Subcutaneous adipose tissue (tissue), 4 donors: ENCODE data around the gene WT1. TPM values are rescaled to one million over a fixed set of nuclear protein-coding genes. Genes with fewer than 3 reads are reported as not detected.

ENCODE experiments used
- total RNA-seq, 4 donors: library from RNA; depleted of rRNA; stranded (reverse); fragments of >200 nt; gene quantifications; one replicate each; pipeline ENCODE4 v1.1.0, GENCODE V29; 2016
- TF ChIP-seq, protein P1 (sequence below): fragments of 450-650 bp; IDR thresholded peaks from one replicate; pipeline ENCODE4 v1.5.1; 2016; ENCODE audit warnings: low read depth, mild to moderate bottlenecking, control low read depth, antibody characterized with exemption, moderate library complexity

The WT1 gene
- total RNA-seq, 4 donors from 2014 or later, result 0.82 TPM; not detected in 3

DNA sequence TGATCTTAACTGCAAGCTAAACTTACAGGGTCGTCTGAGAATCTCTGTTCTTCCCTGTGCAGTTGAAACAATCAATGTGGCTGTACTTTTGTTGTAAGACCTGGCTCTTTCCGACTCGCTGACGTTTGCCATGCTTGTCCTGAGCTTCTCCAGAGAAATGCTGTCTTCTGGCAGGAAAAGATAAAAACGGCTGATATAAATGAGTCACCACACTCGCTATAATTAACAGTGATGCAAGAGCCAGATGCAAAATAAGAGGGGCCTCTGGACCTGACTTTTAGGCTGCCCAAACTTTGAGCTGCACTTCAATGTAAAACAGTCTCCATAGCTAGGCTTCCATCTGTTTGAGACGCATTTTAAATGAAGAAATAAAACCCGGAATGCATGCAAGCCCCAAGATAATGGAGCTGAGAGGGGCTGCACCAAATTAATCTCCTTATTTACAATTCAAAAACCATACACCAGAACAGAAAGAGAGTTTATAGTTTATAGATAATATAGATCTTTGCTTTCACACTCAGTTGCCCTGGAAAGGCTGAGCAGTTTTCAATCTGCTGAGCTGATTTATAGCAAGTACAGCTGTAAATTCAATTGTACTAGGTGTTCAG, 48.5 kb downstream of the WT1 start:
- TF ChIP-seq, protein P1, sequence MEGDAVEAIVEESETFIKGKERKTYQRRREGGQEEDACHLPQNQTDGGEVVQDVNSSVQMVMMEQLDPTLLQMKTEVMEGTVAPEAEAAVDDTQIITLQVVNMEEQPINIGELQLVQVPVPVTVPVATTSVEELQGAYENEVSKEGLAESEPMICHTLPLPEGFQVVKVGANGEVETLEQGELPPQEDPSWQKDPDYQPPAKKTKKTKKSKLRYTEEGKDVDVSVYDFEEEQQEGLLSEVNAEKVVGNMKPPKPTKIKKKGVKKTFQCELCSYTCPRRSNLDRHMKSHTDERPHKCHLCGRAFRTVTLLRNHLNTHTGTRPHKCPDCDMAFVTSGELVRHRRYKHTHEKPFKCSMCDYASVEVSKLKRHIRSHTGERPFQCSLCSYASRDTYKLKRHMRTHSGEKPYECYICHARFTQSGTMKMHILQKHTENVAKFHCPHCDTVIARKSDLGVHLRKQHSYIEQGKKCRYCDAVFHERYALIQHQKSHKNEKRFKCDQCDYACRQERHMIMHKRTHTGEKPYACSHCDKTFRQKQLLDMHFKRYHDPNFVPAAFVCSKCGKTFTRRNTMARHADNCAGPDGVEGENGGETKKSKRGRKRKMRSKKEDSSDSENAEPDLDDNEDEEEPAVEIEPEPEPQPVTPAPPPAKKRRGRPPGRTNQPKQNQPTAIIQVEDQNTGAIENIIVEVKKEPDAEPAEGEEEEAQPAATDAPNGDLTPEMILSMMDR, result no peak

DNA sequence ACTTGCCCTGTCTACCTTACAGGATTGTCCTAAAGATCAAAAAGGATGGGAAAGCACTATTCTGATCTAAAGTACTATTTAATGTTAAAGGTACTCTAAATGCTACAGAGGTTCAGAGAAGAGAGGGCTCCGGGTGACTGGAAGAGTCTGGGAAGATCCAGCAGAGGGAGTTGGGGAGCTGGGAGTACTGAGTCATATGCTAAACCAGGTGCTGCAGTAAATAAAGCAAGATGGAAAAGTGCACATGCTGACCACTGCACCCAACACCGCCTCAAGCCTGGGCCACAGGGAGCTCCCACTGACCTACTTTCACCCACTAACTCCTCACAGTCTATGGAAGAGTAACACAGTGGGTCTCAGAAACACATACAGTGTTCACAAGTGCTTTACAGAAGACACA, 49.3 kb downstream of the WT1 start:
- TF ChIP-seq, protein P1, result no peak

DNA sequence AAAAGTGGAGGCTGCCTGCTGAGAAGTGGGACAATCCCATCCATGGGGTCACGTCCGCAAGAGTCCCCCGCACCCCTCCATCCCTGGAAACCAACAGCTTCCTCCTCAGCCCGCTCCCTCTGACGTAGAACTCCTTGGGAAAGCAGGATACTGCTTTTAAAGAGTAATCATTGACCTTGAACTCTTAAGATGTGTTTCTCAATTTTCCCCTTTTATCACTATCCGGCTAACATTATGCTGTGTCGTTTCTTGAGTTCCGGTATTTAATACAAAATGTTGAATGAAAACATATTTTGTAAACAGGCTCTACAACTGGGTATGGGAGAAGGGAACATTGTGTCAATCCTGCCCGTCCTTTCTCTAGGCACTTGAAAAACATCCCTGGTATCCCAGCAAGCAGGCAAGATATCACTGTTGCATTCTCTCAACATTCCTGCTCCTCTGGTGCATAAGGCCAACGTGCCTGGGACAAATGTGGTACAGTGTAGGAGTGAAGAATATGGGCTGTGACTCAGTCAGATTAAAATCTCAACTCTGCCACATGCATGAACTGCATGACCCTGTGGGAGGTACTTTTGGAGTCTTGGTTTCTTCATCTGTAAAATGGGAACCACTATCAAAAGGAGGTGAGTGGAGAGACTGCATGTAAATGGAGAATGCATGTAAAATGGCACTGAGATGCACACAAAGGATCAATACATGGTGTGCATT, 52.8 kb downstream of the WT1 start:
- TF ChIP-seq, protein P1, result no peak

DNA sequence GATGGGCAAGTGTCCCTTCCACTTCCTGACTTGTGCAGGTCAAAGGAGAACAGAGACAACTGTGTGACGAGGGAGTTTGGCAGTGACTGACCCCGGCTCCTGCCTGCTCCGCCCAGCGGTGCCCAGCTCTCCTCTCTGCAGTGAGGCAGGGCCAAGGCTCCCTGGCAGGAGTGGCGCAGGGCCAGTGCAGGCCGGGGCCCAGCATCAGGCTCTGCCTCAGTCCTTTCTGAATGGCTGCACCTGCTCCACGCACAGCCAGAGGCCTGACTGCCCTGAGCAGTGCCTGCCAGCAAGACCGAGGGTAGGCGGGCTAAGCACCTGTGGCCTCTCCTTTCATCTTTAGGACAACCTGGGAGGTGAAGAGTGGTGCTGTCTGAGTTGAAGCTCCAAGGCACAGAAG, 54.2 kb downstream of the WT1 start:
- TF ChIP-seq, protein P1, result no peak

DNA sequence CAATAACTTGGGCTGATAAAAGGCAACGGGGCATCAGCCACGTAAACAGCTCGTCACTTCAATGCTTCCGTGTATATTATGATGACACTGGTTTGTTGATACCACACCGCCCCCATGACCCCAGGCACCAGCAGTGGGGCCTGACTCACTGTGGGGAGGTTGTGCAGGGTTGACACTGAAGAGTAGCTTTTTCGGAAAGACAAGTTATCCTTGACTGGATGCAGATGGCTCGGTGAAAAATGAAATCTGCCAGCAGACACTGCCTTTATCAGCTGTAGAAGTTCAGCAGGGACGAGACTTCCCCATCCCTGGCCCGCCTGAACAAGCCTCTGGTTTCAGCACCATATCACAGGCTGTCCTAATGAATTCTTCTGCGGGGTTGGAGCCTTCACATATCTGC, 55.6 kb downstream of the WT1 start:
- TF ChIP-seq, protein P1, result no peak

DNA sequence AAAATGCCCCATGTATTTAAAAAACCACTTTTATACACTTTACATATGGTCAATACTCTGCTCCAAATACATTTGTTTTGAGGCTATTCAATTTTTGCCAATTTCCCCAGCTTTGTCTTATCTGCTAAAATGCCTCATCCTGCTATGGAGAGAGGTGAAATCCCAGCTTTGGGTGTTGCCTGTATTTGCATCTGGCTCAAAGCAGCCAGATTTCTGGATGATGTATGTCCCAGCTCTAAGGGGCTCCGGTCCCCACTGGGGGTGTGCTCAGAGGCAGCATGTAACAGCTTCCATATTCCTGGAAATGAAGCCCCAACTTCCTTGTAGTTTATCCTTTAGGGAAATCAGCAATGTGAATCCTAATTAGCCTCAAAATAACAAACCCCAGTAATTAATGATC, 59.5 kb downstream of the WT1 start:
- TF ChIP-seq, protein P1, result no peak

DNA sequence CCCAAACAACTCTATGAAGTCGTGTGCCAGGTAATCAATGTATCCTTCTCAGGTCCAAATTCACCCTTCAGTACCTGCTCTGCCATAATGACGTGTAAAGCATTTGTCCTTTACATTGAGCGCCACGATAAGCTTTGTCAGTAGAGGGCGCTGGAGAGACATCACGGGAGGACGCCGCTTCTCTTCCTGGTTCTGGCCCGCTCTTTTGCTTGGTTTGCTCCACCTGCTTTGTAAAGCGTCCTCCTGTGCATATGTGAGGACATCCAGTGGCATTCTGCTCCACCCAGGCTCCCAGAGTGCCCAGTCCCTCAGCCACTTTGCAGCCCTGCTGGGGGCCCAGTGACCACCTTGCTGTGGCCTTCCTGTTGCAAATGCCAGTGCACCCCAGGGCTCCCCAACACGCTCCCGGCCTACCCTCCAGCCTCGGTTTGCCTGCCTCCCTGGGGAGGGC, 61.1 kb downstream of the WT1 start:
- TF ChIP-seq, protein P1, result no peak
